Measurements from ENCODE around the gene ANLN.

DNA sequence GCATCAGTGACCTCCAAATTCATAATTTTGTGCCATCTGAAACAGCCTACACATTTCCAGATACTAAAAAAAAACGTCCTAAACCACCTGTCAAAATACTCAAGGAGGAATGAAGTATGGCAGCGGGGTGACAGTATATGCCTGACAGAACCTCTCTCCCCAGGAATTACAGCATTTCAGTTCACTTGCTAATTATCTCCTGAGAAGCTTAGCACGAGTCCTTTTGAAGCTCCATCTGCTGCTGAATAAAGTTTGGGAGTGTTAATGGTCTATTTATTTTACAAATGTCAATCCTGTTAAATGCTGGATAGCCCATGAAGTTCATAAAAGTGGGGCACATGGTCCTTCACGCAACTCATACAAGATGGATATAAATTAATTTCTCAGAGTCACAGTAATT is 29.4 kb upstream of the ANLN start:
- TF ChIP-seq, protein P1, sequence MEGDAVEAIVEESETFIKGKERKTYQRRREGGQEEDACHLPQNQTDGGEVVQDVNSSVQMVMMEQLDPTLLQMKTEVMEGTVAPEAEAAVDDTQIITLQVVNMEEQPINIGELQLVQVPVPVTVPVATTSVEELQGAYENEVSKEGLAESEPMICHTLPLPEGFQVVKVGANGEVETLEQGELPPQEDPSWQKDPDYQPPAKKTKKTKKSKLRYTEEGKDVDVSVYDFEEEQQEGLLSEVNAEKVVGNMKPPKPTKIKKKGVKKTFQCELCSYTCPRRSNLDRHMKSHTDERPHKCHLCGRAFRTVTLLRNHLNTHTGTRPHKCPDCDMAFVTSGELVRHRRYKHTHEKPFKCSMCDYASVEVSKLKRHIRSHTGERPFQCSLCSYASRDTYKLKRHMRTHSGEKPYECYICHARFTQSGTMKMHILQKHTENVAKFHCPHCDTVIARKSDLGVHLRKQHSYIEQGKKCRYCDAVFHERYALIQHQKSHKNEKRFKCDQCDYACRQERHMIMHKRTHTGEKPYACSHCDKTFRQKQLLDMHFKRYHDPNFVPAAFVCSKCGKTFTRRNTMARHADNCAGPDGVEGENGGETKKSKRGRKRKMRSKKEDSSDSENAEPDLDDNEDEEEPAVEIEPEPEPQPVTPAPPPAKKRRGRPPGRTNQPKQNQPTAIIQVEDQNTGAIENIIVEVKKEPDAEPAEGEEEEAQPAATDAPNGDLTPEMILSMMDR (IDR thresholded peaks at IDR 0.05): no peak
- TF ChIP-seq POLR2A (IDR thresholded peaks at IDR 0.05): no peak
